ENCODE measurements around the gene LAMB1. TPM values are rescaled to one million over a fixed set of nuclear protein-coding genes. Genes with fewer than 3 reads are reported as not detected.

The LAMB1 gene
- total and polyA plus RNA-seq, 2 experiments from 2014 or later = 31.8 to 34.0 TPM

GRCh38 chr7:107917763-107918651 lies 85.0 kb downstream of the LAMB1 start:
- H3K36me3 ChIP-seq = peaks cover 49% of the 10 kb centered on the region
- DNase-seq (ENCODE audit: low read depth in 1 of 2, low spot score in 1 of 2) = no peak
- H3K4me3 ChIP-seq = no peak overlapping the region
- H3K27ac ChIP-seq = no peak overlapping the region
- H3K27me3 ChIP-seq = no peaks in the 10 kb centered on the region
- no peaks in the 10 kb centered on the region for H3K4me1 ChIP-seq (ENCODE audit: low read depth)
- TF ChIP-seq CTCF (IDR thresholded peaks at IDR 0.05; ENCODE audit: low read depth, low read length) = no peak
- no peaks in the 10 kb centered on the region for H3K9me3 ChIP-seq (ENCODE audit: low read depth)

DNA sequence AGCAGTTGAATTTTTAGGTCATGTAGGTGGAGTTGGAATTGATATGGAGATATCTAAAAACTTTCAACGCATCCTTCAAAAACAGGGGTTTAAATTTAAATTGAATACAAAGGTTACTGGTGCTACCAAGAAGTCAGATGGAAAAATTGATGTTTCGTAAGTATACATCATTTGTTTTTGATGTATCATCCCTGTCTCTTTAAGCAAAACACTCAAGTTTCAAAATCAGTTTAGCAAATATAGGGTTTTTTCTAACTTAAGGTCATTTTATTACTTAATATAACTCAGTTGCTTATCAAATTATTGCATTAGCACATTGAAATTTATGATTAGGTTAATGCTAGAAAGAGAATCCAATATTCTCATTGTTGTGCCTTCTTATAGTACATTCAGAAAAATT lies 87.4 kb downstream of the LAMB1 start:
- H3K36me3 ChIP-seq = peaks cover 59% of the 10 kb centered on the region
- H3K27me3 ChIP-seq = no peaks in the 10 kb centered on the region
- no peaks in the 10 kb centered on the region for H3K9me3 ChIP-seq (ENCODE audit: low read depth)
- H3K27ac ChIP-seq = no peak overlapping the region
- H3K4me3 ChIP-seq = no peak overlapping the region
- TF ChIP-seq CTCF (IDR thresholded peaks at IDR 0.05; ENCODE audit: low read depth, low read length) = no peak
- no peak for DNase-seq (ENCODE audit: low read depth in 1 of 2, low spot score in 1 of 2)
- no peaks in the 10 kb centered on the region for H3K4me1 ChIP-seq (ENCODE audit: low read depth)

- Histone ChIP-seq H3K27me3 (no peaks in the 10 kb centered on the region), H3K36me3 (peaks cover 62% of the 10 kb centered on the region), H3K4me1 (ENCODE audit: low read depth) (no peaks in the 10 kb centered on the region), H3K9me3 (ENCODE audit: low read depth) (no peaks in the 10 kb centered on the region), H3K4me3 (no peak overlapping the region), H3K27ac (no peak overlapping the region)
- no peak for DNase-seq (ENCODE audit: low read depth in 1 of 2, low spot score in 1 of 2)
- TF ChIP-seq CTCF (IDR thresholded peaks at IDR 0.05; ENCODE audit: low read depth, low read length) = no peak
These were observed 88.1 kb downstream of the LAMB1 start for GRCh38 chr7:107914831-107915230.

GRCh38 chr7:107913851-107914250 lies 89.1 kb downstream of the LAMB1 start:
- TF ChIP-seq CTCF (IDR thresholded peaks at IDR 0.05; ENCODE audit: low read depth, low read length) = no peak
- H3K4me1 ChIP-seq (ENCODE audit: low read depth) = no peaks in the 10 kb centered on the region
- no peaks in the 10 kb centered on the region for H3K27me3 ChIP-seq
- peaks cover 57% of the 10 kb centered on the region for H3K36me3 ChIP-seq
- no peak overlapping the region for H3K27ac ChIP-seq
- H3K9me3 ChIP-seq (ENCODE audit: low read depth) = no peaks in the 10 kb centered on the region
- no peak for DNase-seq (ENCODE audit: low read depth in 1 of 2, low spot score in 1 of 2)
- H3K4me3 ChIP-seq = no peak overlapping the region

GRCh38 chr7:107911981-107912380 lies 91.0 kb downstream of the LAMB1 start:
- no peak for DNase-seq (ENCODE audit: low read depth in 1 of 2, low spot score in 1 of 2)
- no peaks in the 10 kb centered on the region for H3K27me3 ChIP-seq
- no peaks in the 10 kb centered on the region for H3K4me1 ChIP-seq (ENCODE audit: low read depth)
- H3K36me3 ChIP-seq = peaks cover 54% of the 10 kb centered on the region
- TF ChIP-seq CTCF (IDR thresholded peaks at IDR 0.05; ENCODE audit: low read depth, low read length) = no peak
- no peaks in the 10 kb centered on the region for H3K9me3 ChIP-seq (ENCODE audit: low read depth)
- no peak overlapping the region for H3K27ac ChIP-seq
- H3K4me3 ChIP-seq = no peak overlapping the region

Data from cardiac muscle cell (in vitro differentiated cells and primary cell).